ENCODE data around the gene PAPSS2. TPM values are rescaled to one million over a fixed set of nuclear protein-coding genes. Genes with fewer than 3 reads are reported as not detected.
"Not testable (repeated sequence)": the region's sequence is repeated elsewhere in the genome, so short reads cannot be mapped to it uniquely, and the experiment has no call there.

The PAPSS2 gene
- total RNA-seq, 1 donor from 2014 or later = 2.0 TPM

DNA sequence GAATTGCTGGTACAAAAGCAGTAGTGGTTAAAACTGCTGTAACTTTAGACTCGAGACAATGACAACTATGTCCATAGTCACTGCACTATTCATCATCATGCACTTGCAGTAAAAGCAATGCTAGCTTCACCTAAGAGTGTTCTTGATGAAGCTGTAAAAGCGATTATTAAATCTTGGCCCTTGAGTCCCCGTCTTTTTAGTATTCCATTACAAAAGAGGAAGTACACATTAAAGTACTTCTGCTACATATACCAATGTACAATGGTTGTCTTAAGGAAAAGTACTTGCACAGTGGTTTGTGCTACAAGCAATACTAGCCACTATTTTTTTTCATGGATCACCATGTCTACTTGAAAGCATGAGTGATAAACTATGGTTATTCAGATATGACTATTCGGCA is 80.0 kb downstream of the PAPSS2 start:
- FAIRE-seq (no peak), DNase-seq (ENCODE audit: low spot score in 2 of 2) (no peak)

DNA sequence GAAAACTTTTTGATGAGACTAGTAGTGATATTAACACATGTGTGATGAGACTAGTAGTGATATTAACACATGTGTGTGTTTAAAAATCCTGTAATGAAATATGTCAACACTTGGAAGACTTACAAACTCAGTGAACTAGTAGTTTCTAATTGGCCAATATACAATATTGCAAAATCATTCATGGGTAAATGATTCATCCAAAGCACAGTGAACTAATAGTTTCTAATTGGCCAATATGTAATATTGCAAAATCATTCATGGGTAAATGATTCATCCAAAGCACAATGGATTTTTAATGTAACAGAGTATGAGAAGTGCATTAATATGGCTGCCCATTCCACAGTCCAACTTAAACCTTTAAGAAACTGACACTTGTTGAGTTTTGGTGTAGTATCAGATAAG is 80.6 kb downstream of the PAPSS2 start:
- DNase-seq (ENCODE audit: low spot score in 2 of 2) (no peak), FAIRE-seq (no peak)

DNA sequence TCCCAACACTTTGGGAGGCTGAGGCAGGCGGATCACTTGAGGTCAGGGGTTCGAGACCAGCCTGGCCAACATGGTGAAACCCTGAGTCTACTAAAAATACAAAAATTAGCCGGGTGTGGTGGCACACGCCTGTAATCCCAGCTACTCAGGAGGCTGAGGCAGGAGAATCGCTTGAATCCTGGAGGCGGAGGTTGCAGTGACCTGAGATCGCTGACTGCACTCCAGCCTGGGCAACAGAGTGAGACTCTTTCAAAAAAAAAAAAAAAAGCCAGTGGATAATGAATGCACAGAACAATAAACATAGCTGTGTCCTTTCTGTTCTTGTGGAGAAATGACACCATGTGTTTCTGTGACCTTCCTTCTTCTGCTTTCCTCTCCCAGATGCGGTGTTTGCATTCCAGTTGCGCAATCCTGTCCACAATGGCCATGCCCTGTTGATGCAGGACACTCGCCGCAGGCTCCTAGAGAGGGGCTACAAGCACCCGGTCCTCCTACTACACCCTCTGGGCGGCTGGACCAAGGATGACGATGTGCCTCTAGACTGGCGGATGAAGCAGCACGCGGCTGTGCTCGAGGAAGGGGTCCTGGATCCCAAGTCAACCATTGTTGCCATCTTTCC is 83.4 kb downstream of the PAPSS2 start:
- DNase-seq (ENCODE audit: low spot score in 2 of 2); FAIRE-seq: not testable (repeated sequence)

GRCh38 chr10:87744606-87745005 is 84.9 kb downstream of the PAPSS2 start:
- FAIRE-seq = no peak
- no peak for DNase-seq (ENCODE audit: low spot score in 2 of 2)

- FAIRE-seq (no peak), DNase-seq (ENCODE audit: low spot score in 2 of 2) (no peak)
These were observed 87.2 kb downstream of the PAPSS2 start for GRCh38 chr10:87746911-87747310.

DNA sequence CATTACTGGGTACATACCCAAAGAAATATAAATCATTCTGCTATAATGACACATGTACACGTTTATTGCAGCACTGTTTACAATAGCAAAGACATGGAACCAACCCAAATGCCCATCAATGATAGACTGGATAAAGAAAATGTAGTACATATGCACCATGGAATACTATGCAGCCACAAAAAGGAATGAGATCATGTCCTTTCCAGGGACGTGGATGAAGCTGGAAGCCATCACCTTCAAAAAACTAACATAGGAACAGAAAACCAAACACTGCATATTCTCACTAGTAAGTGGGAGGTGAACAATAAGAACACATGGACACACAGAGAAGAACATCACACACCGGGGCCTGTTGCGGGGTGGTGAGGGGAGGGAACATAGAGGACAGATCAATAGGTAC is 88.6 kb downstream of the PAPSS2 start:
- not testable (repeated sequence) for FAIRE-seq; DNase-seq (ENCODE audit: low spot score in 2 of 2)

- DNase-seq (ENCODE audit: low spot score in 2 of 2) = no peak
These were observed 90.5 kb downstream of the PAPSS2 start for GRCh38 chr10:87750001-87750671.

DNA sequence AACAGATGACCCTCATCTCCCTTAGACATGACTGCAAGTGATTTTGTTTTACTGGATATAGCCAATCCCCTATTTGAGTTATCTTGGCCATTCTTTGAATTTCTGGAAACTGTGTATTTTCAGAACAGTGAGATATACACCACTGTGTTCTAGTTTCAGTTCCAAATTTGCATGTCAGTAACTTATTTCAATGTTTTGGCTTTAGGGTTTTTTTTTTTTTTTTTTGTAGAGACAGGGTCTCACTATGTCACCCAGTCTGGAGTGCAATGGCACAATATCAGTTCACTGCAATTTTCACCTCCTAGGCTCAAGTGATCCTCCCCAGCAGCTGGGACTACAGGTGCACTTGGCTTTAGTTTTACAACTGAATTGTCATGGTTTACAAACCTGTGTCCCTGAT is 91.1 kb downstream of the PAPSS2 start:
- no peak for DNase-seq (ENCODE audit: low spot score in 2 of 2)
- no peak for FAIRE-seq

More at GRCh38 chr10:87750001-87750671, 90.5 kb downstream of the PAPSS2 start:
- FAIRE-seq = no peak

- FAIRE-seq (no peak), DNase-seq (ENCODE audit: low spot score in 2 of 2) (no peak)
These were observed 91.6 kb downstream of the PAPSS2 start for GRCh38 chr10:87751274-87751673.

GRCh38 chr10:87752566-87752965 is 92.9 kb downstream of the PAPSS2 start:
- no peak for FAIRE-seq
- DNase-seq (ENCODE audit: low spot score in 2 of 2) = no peak

- DNase-seq (ENCODE audit: low spot score in 2 of 2) (no peak), FAIRE-seq (no peak)
These were observed 94.6 kb downstream of the PAPSS2 start for GRCh38 chr10:87753995-87754866.

DNA sequence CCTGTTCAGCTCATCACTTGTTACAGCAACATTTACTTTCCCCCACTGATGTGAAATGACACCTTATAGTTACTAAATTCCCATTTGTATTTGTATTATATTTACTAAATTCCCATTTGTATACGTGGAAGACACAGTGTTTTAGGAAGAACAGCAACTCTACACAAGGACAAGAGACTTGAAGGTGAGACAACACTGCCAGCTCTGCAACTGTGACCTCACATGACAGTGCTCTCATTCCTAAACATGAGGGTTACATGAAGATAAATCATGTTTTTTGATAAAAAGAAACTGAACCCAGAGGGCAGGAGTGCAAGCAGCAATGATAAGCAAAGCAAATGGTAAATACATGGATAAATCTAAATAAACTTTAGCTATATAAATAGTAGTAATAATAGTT is 98.0 kb downstream of the PAPSS2 start:
- FAIRE-seq = no peak

GRCh38 chr10:87759551-87759950 is 99.9 kb downstream of the PAPSS2 start:
- DNase-seq (ENCODE audit: low spot score in 2 of 2) (no peak), FAIRE-seq (no peak)

More for the DNA sequence above, 98.0 kb downstream of the PAPSS2 start:
- no peak for DNase-seq (ENCODE audit: low spot score in 2 of 2)

DNA sequence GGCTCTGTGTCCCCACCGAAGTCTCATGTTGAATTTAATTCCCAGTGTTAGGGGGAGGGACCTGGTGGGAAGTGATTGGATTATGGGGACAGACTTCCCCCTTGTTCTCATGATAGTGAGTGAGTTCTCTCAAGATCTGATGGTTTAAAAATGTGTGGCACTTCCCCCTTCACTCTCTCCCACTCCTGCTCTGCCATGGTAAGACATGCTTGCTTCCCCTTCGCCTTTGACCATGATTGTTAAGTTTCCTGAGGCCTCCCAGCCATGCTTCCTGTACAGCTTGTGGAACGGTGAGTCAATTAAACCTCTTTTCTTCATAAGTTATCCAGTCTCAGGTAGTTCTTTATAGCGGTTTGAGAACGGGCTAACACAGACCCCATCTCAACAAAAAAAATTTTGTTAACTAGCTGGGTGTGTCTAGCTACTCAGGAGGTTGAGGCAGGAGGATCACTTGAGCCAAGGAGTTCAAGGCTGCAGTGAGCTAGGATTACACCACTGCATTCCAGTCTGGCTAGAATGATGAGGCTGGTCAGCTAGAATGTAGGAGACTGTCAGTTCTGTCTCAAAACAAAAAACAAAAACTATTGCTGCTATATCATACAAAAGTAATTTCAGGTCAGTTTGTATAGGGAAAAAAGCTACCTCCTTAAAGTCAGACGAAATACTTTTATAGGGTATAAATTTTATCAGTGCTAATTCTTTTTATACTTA is 100.7 kb downstream of the PAPSS2 start:
- FAIRE-seq (no peak), DNase-seq (ENCODE audit: low spot score in 2 of 2) (no peak)

- DNase-seq (ENCODE audit: low spot score in 2 of 2) = no peak
- no peak for FAIRE-seq
These were observed 101.5 kb downstream of the PAPSS2 start for GRCh38 chr10:87761153-87761552.

- no peak for DNase-seq (ENCODE audit: low spot score in 2 of 2)
- FAIRE-seq = no peak
These were observed 102.2 kb downstream of the PAPSS2 start for GRCh38 chr10:87761892-87762291.

DNA sequence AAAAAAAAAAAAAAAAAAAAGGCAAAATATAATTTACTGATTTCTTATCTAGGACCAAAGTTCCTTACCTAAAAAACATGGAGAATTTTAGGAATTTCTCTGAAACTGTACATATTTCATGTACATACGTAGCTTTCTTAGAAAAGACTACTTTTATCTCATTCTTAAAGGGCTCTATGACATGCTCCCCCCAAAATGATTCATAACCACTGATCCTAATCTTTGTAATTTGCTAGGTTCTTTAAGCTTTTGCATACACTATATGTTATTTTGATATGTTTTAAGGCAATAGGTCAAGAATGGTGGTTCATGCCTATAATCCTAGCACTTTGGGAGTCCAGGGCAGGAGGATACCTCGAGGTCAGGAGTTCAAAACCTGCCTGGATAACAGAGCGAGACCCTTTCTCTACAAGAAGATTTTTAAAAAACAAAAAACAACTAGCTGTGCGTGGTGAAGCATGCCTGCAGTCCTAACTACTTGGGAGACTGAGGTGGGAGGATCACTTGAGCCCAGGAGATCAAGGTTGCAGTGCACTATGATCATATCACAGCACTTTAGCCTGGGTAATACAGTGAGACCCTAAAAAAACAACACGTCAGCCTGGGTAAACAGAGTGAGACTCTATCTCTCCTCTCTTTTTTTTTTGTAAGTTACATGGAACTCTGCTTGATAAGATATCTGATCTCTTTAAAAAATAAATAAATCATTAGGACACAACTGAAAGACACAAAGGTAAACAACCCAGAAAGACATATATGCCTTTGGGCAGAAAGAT is 103.6 kb downstream of the PAPSS2 start:
- no peak for DNase-seq (ENCODE audit: low spot score in 2 of 2)
- no peak for FAIRE-seq

GRCh38 chr10:87764072-87764934 is 104.6 kb downstream of the PAPSS2 start:
- DNase-seq (ENCODE audit: low spot score in 2 of 2) (no peak), FAIRE-seq (no peak)
